Measurements from ENCODE around the gene C1GALT1C1L.

C1GALT1C1L gene

DNA sequence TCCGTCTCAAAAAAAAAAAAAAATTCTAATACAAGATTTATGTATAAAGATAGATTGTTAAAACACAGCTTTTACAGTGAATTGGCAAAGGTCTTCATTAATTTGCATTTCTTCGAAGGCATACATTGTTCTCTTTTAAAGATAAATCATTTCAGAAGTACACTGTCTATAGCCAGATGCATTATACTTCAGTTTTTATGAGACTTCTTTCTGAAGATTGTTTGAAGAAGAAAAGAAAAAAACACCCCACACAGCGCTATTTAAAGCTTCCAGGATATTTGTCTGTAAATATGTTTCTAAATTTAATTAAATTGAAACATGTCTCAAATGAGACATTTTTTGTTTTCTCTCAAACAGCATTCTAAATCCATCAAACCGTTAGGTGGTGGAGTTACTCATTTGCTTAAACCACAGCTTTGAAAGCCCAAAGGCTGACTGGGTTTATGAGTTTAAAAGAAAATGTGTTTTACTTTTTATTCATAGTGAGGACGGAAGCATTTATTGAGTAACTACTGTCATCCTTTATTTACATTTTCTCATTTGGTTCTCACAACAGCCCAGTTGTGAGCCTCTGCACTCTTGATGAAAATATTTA is 42.4 kb upstream of the C1GALT1C1L start:
- Histone ChIP-seq H3K9ac (ENCODE audit: low read depth, low read length) (no peak overlapping the region), H3K4me3 (ENCODE audit: low read depth in 1 of 2, low read length in 2 of 2) (no peak overlapping the region), H3K36me3 (ENCODE audit: insufficient read depth, low read length) (no peaks in the 10 kb centered on the region), H3K4me1 (ENCODE audit: insufficient read depth, low read length) (no peaks in the 10 kb centered on the region), H3K9me3 (ENCODE audit: insufficient read depth, low read length, severe bottlenecking) (no peaks in the 10 kb centered on the region), H2AFZ (ENCODE audit: low read depth, low read length) (no peak overlapping the region), H3K79me2 (ENCODE audit: insufficient read depth, low read length) (no peaks in the 10 kb centered on the region), H4K20me1 (ENCODE audit: insufficient read depth, low read length) (no peaks in the 10 kb centered on the region), H3K4me2 (ENCODE audit: insufficient read depth, low read length) (no peak overlapping the region), H3K27ac (ENCODE audit: low read length) (no peak overlapping the region), H3K27me3 (ENCODE audit: insufficient read depth, low read length, poor library complexity) (peaks cover 23% of the 10 kb centered on the region)
- ATAC-seq (ENCODE audit: insufficient read depth, low read depth) (no peak), DNase-seq (no peak)
- TF ChIP-seq, protein P1, sequence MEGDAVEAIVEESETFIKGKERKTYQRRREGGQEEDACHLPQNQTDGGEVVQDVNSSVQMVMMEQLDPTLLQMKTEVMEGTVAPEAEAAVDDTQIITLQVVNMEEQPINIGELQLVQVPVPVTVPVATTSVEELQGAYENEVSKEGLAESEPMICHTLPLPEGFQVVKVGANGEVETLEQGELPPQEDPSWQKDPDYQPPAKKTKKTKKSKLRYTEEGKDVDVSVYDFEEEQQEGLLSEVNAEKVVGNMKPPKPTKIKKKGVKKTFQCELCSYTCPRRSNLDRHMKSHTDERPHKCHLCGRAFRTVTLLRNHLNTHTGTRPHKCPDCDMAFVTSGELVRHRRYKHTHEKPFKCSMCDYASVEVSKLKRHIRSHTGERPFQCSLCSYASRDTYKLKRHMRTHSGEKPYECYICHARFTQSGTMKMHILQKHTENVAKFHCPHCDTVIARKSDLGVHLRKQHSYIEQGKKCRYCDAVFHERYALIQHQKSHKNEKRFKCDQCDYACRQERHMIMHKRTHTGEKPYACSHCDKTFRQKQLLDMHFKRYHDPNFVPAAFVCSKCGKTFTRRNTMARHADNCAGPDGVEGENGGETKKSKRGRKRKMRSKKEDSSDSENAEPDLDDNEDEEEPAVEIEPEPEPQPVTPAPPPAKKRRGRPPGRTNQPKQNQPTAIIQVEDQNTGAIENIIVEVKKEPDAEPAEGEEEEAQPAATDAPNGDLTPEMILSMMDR (IDR thresholded peaks at IDR 0.05; ENCODE audit: borderline replicate concordance, extremely low read depth, low read length, poor library complexity, severe bottlenecking) = no peak
- TF ChIP-seq EZH2 (IDR thresholded peaks at IDR 0.05; ENCODE audit: borderline replicate concordance, low read depth, low read length, severe bottlenecking) = no peak

DNA sequence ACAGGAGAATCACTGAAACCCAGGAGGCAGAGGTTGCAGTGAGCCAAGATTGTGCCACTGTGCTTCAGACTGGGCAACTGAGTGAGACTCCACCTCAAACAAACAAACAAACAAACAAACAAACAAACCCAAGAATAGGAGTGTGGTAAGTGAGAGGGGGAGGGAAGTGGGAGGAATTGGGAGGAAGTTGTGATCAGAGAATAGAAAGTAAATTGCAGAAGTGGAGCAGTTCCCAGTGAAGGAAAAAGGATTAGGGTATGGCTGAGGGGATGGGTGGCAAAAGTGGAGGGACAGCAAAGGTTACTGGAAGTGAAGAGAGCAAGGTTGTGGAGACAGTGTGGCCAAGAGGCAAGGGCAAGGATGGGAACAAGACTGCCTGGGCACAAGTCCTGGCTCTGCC is 41.1 kb upstream of the C1GALT1C1L start:
- Histone ChIP-seq H3K27ac (ENCODE audit: low read length) (no peak overlapping the region), H3K9ac (ENCODE audit: low read depth, low read length) (no peak overlapping the region), H3K79me2 (ENCODE audit: insufficient read depth, low read length) (no peaks in the 10 kb centered on the region), H3K4me1 (ENCODE audit: insufficient read depth, low read length) (no peaks in the 10 kb centered on the region), H3K9me3 (ENCODE audit: insufficient read depth, low read length, severe bottlenecking) (no peaks in the 10 kb centered on the region), H3K4me2 (ENCODE audit: insufficient read depth, low read length) (no peak overlapping the region), H3K36me3 (ENCODE audit: insufficient read depth, low read length) (no peaks in the 10 kb centered on the region), H2AFZ (ENCODE audit: low read depth, low read length) (no peak overlapping the region), H4K20me1 (ENCODE audit: insufficient read depth, low read length) (no peaks in the 10 kb centered on the region), H3K4me3 (ENCODE audit: low read depth in 1 of 2, low read length in 2 of 2) (no peak overlapping the region), H3K27me3 (ENCODE audit: insufficient read depth, low read length, poor library complexity) (peaks cover 19% of the 10 kb centered on the region)
- TF ChIP-seq, protein P1 (IDR thresholded peaks at IDR 0.05; ENCODE audit: borderline replicate concordance, extremely low read depth, low read length, poor library complexity, severe bottlenecking) = no peak
- no peak for TF ChIP-seq EZH2 (IDR thresholded peaks at IDR 0.05; ENCODE audit: borderline replicate concordance, low read depth, low read length, severe bottlenecking)
- DNase-seq = no peak
- no peak for ATAC-seq (ENCODE audit: insufficient read depth, low read depth)

DNA sequence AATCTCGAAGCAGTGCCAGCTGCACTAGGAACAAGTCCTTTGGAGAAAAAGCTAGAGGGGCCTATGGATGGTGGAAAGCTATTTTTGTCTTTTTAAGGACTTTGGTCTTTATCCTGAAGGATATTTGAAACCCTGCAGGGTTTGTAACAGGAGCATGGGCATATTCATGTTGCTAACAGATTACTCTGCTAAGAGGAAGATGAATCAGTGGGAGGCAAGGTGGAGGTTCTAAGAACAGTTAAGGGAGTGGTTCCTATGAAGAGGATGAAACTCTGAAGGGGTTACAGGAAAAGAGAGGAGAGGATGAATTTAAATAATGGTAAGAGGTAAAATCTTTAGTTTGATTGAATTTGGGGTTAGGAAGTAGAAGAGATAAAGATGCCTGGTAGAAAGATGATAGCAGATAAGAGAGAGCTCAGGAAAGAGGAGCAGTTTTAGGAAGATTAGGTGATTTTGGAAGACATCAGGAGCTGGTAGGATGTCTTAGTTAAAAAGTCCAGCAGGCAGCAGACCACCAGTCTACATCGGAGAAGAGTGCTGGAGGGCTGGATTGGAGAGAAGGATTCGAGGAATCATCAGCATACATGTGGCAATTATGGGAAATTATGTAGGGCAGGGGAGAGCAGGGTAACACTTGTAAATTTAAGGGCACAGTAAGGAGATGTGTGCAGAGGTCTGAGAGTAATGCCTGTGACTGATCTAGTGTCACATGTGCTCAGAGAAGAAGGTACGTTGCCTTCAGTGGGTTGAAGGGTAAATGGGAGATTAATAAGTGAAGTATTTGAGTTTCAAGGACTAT is 39.3 kb upstream of the C1GALT1C1L start:
- H3K9ac ChIP-seq (ENCODE audit: low read depth, low read length) = no peak overlapping the region
- H3K4me1 ChIP-seq (ENCODE audit: insufficient read depth, low read length) = no peaks in the 10 kb centered on the region
- no peaks in the 10 kb centered on the region for H4K20me1 ChIP-seq (ENCODE audit: insufficient read depth, low read length)
- no peaks in the 10 kb centered on the region for H3K36me3 ChIP-seq (ENCODE audit: insufficient read depth, low read length)
- no peak overlapping the region for H3K4me2 ChIP-seq (ENCODE audit: insufficient read depth, low read length)
- H2AFZ ChIP-seq (ENCODE audit: low read depth, low read length) = no peak overlapping the region
- TF ChIP-seq, protein P1 (IDR thresholded peaks at IDR 0.05; ENCODE audit: borderline replicate concordance, extremely low read depth, low read length, poor library complexity, severe bottlenecking) = no peak
- TF ChIP-seq EZH2 (IDR thresholded peaks at IDR 0.05; ENCODE audit: borderline replicate concordance, low read depth, low read length, severe bottlenecking) = no peak
- no peaks in the 10 kb centered on the region for H3K79me2 ChIP-seq (ENCODE audit: insufficient read depth, low read length)
- ATAC-seq (ENCODE audit: insufficient read depth, low read depth) = no peak
- no peak overlapping the region for H3K27ac ChIP-seq (ENCODE audit: low read length)
- H3K27me3 ChIP-seq (ENCODE audit: insufficient read depth, low read length, poor library complexity) = peaks cover 22% of the 10 kb centered on the region
- no peak overlapping the region for H3K4me3 ChIP-seq (ENCODE audit: low read depth in 1 of 2, low read length in 2 of 2)
- DNase-seq = no peak
- no peaks in the 10 kb centered on the region for H3K9me3 ChIP-seq (ENCODE audit: insufficient read depth, low read length, severe bottlenecking)

Data from DND-41 (cell line).